Activated T-cell treated with anti-CD3 and anti-CD28 coated beads for 1 hour (primary cell): Measurements from ENCODE around the gene COL12A1.

Experiments used
- DNase-seq: peaks from one replicate; pipeline ENCODE4 v3.0.0-alpha.2; 2020; ENCODE audit warnings: low read depth

The COL12A1 gene

DNA sequence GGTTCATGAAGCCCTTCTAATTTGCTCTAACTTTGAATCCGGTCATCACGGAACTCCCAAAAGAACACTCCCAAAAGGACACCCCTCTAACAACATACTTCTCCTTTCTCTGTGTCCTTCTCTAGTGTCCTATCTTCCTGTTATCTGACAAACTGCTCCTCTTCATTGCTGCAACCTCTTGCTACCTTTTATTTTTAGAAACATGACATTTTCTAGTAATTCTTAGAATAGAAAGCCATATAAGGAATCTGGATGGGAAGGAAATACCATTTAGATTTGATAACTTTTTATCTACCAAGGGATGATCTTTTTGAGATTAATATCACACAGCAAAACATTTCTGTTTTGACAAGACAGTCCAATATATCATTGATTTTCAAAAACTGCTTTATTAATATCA lies 63.1 kb downstream of the COL12A1 start:
- DNase-seq: no peak

DNA sequence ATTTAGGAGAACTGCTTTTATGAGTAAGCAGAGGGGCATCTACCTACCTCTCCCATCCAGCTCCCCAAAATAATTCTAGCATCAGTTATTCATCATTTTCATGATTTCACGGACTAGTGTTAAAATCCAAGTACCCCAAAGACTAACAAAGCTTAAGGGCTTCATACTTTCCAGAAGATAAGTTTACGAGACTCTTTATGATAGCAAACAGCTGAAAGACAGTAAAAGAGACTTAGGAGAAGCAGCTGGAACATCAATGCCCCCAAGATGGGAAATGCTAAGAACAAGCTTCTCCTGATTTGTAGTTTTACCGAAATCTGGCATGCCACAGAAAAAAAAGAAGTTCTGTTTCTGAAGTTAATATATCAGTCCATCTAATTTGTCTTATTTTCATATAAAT lies 70.0 kb downstream of the COL12A1 start:
- DNase-seq: no peak

- DNase-seq: no peak
These were observed 70.4 kb downstream of the COL12A1 start for GRCh38 chr6:75135450-75135849.

DNA sequence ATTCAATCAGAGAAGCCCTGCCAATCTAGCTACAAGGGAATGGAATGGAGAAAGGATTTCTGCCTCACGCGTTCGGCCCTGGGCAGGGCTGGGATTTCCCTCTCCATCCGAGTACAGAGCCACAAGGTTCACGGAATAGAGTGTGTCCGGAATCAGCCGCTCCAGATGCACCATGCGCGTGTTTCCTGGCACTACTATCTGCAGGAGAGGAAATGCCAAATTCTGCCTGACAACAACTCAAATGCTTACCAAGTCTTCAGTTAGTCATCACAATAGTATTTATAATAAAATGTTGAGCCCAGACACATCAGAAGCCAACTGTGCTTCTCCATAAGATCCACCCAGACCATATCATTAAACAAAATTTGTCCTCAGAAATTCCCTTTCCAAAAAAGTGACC lies 75.1 kb downstream of the COL12A1 start:
- no peak for DNase-seq

DNA sequence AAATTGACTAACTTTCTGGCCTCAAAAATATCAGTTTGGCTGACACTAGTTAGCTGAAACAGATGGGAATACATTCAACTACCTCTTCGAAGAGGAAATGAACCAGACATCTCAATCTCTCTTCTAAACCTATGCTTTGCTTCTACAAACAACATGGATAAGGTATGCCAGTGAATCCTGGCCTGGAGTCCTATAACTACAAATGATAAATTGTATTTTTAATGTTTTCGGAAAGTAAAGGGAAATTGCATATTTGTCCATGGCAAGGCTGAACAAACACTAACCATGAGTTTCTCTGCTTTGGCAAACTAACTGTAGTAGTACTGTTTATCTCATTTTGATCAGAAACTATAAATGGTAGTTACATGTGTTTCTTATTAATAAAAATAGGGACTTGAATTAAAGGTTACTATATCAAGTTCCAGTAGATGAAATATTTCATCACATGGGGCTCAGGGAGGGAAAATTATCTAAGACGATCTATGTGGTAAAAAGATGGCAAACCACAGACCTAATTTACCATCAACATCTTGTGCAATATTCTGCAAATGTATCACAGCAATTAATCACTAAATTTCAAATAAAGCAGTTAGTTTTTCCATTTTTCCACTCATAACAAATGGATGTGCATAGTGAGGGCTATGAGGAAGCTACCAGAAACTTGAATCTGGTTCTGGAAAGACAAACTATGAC lies 76.8 kb downstream of the COL12A1 start:
- DNase-seq: no peak

DNA sequence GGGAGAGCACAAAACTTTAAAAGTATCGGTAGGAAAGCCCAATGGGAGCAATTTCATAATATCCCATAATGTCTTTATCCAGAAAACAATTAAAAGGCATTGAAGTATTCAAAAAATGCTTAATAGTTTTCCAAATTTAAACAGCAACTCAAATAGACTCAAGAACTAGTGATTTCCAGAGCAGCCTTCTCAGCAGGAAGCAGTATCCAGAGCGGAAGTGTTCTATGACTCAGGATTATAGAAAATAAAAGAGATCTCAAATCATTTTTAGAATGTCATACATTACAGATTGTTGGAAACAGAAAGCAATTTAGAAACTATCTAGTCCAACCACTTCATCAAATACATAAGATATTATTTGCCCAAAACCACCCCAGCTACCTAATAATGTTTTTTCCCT lies 79.3 kb downstream of the COL12A1 start:
- DNase-seq: no peak

DNA sequence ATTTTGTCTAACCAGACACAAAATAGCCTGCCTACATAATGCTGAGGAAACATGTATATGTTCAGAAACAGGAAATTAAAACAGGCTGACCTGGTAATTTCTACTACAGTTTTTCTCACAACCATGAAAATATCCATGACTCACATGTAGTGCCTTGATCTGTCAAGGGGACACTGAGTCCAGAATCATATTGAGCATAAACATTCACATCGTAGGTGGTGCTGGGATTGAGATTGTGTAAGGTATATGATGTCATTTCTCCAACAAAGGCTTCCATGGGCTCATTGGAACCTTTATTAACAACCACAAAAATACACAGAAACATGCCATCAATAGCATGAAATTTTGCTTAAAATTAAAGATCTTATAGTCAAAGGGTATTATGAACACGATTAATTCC lies 80.9 kb downstream of the COL12A1 start:
- DNase-seq: no peak

DNA sequence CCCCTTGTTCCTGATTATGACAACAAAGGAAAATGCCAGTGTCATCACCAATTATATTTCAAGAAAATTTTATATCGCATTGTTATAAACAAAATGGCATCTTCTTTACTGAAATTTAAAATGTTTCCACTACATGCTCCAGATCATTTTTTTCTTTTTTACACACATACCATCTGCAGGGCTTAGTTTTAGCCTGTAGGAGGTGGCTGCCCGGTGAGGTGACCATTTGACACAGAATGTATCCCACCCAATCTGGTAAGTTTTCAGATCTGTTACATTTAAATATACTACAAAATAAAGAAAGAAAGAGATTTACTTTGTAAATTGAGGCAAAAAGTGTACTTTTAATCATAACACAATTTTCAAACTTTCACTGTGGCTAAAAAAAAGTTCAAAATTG lies 81.8 kb downstream of the COL12A1 start:
- no peak for DNase-seq

- DNase-seq: no peak
These were observed 86.8 kb downstream of the COL12A1 start for GRCh38 chr6:75118925-75119515.

- no peak for DNase-seq
These were observed 88.2 kb downstream of the COL12A1 start for GRCh38 chr6:75117701-75118100.

- no peak for DNase-seq
These were observed 88.9 kb downstream of the COL12A1 start for GRCh38 chr6:75116946-75117345.

DNA sequence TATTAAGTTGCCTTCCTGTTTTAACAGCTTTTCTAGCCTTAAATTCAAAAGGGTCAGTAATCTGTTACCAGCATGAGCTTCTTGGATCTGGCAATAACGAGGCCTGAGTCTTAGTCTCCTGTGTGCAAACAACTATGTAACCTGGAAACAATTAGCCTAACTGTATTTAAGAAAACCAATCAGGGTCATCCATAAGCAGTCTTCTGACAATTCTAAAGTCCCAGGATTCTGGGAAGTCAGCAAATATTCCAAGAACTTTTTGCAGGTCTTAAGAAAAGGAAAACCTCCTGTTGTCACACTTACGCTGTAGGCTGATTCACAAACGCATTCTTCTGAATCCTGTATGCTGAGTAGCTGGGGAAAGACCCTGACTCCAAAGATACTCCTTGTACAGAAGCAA lies 90.4 kb downstream of the COL12A1 start:
- no peak for DNase-seq

DNA sequence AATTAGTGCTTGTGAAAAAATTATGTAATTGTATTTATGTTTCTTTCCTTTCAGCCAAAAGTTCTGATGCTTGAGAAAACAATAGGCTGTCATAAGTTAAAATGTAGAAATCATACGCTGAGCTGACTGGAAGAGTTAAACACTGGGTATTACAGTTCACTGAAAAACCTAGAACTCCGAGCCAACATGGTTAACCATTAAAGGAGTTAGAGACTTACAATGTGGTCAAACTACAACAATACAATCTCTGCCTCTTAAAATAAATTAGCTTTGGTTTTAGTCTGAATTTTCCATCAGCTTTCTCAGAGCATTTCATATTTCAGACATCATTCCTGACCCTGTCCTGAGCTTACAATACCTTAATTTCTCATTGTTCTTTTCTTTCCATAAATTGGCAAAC lies 91.0 kb downstream of the COL12A1 start:
- DNase-seq: no peak

GRCh38 chr6:75114195-75114594 lies 91.7 kb downstream of the COL12A1 start:
- DNase-seq: no peak

DNA sequence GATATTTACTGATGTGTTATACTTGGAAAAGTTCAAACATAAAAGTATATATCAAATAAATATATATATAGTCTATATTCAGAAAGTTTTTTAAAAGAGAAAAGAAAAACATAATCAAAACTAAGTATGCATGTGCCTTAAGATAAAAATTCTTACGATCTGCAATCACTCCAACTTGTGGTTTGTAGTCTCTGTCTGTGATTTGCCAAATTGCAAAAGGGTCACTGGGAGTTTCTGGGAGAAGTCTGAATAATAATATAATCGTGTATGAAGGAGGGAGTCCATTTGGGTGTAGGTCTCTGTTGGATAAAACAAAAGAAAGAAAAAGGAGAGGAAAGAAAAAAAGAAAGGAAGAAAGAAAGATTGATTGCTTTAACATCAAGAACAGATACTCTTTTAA lies 92.4 kb downstream of the COL12A1 start:
- no peak for DNase-seq

DNA sequence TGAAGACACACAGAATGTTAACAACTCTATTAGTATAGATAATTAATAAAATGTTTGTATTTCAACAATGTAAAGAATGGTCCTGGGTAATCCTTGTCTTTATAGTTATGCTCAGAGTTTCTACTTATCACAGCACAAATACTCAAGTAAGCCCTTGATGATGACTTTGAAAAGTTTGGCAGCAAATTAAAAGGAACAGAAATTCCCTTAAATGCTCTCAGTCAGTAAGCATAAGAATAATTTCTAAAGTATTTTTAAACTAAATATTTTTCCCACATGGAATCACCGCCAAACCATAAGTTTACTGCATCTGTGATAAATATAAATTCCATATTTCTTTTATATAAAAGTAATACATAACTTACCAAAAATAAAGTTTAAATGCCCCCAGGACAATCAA lies 96.1 kb downstream of the COL12A1 start:
- no peak for DNase-seq

DNA sequence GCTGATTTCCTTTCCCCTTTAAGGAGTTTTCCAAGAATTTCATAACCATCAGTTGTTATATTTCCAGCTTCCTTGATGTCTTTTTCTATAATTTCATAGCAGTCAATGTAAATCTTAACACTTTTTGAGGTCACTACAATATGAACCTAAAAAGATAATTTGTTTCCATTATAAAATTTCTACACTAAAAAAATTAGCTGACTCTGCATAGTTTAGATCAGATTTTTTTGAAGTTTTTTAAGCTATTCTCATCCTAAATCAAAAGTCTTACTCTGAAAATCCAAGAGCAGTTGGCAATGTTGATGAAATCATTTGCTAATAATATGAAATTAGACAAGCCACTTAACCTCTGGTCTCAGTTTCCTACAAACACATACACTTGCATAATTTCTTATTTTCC lies 96.8 kb downstream of the COL12A1 start:
- no peak for DNase-seq

GRCh38 chr6:75108333-75108974 lies 97.4 kb downstream of the COL12A1 start:
- no peak for DNase-seq

DNA sequence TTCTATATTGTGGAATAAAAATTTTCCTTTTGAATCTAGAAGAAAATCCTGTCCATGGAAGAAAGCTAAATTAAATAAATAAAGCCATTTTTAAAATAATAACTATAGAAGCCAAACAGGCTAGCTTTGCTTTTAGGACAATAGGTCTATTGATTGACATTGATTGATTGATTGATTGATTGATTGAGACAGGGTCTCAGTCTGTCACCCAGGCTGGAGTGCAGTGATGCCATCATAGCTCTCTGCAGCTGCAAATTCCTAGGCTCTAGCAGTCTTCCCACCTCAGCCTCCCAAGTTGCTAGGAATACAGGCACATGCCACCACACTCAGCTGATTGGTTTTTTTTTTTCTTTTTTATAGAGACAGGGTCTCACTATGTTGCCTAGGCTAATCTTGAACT lies 97.9 kb downstream of the COL12A1 start:
- DNase-seq: no peak

GRCh38 chr6:75106426-75106825 lies 99.4 kb downstream of the COL12A1 start:
- no peak for DNase-seq

- no peak for DNase-seq
These were observed 102.4 kb downstream of the COL12A1 start for GRCh38 chr6:75103431-75103830.

- DNase-seq: no peak
These were observed 103.6 kb downstream of the COL12A1 start for GRCh38 chr6:75102301-75102700.

DNA sequence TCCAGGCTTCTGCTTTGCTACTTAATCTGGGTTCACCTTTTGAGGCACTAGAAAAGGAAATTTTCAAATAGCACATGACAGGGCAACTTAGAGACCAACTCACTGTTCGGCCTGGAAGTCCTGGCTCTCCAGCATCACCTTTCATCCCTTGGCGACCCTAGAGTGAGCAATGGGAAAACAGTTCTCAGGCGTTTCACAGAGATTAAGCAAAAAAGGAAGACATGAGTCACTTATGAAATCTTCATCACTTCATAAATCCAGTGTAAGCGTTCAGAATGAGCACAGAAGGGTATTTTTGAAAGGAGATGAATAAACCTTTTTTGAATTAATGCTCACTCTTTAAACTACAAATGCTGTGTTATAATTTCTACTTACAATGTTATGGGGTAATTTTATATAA lies 104.0 kb downstream of the COL12A1 start:
- no peak for DNase-seq

- no peak for DNase-seq
These were observed 107.1 kb downstream of the COL12A1 start for GRCh38 chr6:75098709-75099108.
